ENCODE measurements around the gene AGER. TPM values are rescaled to one million over a fixed set of nuclear protein-coding genes. Genes with fewer than 3 reads are reported as not detected.

Gene AGER
- total and polyA plus RNA-seq, 9 of the 15 experiments (the other 6 are each of a cell fraction or from before 2014, with no cell fraction given) = 1.2 to 11.5 (median 4.1) TPM

- peak; percentile 73 for TF ChIP-seq RBM22 (IDR thresholded peaks at IDR 0.05; ENCODE audit: low read depth, low read length, poor library complexity, severe bottlenecking)
- TF ChIP-seq CBFA2T3 (IDR thresholded peaks at IDR 0.05) = no peak
- no peak for TF ChIP-seq ZNF398 (CRISPR knock-in tag; IDR thresholded peaks at IDR 0.05)
- no peak for TF ChIP-seq MBD1 (CRISPR knock-in tag; IDR thresholded peaks at IDR 0.05)
- peak; percentile 94 for TF ChIP-seq ZNF740 (CRISPR knock-in tag; IDR thresholded peaks at IDR 0.05)
- TF ChIP-seq ZNF740 (tag; IDR thresholded peaks at IDR 0.05) = no peak
- peak; percentile 94 for TF ChIP-seq BHLHE40 (IDR thresholded peaks at IDR 0.05; ENCODE audit: low read length)
- TF ChIP-seq CEBPB (tag; IDR thresholded peaks at IDR 0.05) = 0 out of 2 replicates have a peak, but pooled peaks have one; percentile 32
- TF ChIP-seq XRCC3 (IDR thresholded peaks at IDR 0.05) = no peak
- peak in 1 of 2 experiments; percentile 97; a peak in 2 of 4 replicates for TF ChIP-seq MNT (conservative IDR thresholded peaks at IDR 0.05)
- no peak for TF ChIP-seq ZNF318 (IDR thresholded peaks at IDR 0.05; ENCODE audit: borderline replicate concordance in 1 of 2, low read depth in 1 of 2)
Observed at GRCh38 chr6:32153564-32154513, 30.2 kb downstream of the AGER start, which contains the start of gene PPT2 (continued).
